OCI-LY7 (cell line): Measurements from ENCODE around the gene KIF6.
"Not testable (repeated sequence)": the region's sequence is repeated elsewhere in the genome, so short reads cannot be mapped to it uniquely, and the experiment has no call there.

Source experiments
- EZH2phosphoT487 ChIP-seq: fragments of 200-600 bp; sonication (generic); IDR thresholded peaks from 2 replicates; pipeline ENCODE4 v1.6.1; 2018; ENCODE audit warnings: low read depth, borderline replicate concordance, mild to moderate bottlenecking, mixed run types, antibody characterized with exemption, low read length, moderate library complexity, mixed read lengths
- TF ChIP-seq, protein P1 (sequence below): fragments of 200-600 bp; sonication (generic); conservative IDR thresholded peaks from 2 replicates; pipeline ENCODE4 v1.5.1; 2014; ENCODE audit warnings: mild to moderate bottlenecking, antibody characterized with exemption, low read length, moderate library complexity, mixed read lengths

DNA sequence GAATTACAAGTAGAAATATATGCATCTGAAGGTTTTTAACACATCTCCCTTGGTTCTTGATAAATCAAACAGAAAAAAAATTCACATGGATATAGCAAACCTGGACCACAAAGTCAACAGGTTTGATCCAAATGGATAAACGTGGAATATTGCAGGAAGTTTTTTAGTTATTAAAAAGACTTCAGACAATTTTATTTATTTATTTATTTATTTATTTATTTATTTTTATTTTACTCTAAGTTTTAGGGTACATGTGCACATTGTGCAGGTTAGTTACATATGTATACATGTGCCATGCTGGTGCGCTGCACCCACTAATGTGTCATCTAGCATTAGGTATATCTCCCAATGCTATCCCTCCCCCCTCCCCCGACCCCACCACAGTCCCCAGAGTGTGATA is 47.9 kb downstream of the KIF6 start:
- TF ChIP-seq EZH2phosphoT487 = not testable (repeated sequence)
- TF ChIP-seq, protein P1, sequence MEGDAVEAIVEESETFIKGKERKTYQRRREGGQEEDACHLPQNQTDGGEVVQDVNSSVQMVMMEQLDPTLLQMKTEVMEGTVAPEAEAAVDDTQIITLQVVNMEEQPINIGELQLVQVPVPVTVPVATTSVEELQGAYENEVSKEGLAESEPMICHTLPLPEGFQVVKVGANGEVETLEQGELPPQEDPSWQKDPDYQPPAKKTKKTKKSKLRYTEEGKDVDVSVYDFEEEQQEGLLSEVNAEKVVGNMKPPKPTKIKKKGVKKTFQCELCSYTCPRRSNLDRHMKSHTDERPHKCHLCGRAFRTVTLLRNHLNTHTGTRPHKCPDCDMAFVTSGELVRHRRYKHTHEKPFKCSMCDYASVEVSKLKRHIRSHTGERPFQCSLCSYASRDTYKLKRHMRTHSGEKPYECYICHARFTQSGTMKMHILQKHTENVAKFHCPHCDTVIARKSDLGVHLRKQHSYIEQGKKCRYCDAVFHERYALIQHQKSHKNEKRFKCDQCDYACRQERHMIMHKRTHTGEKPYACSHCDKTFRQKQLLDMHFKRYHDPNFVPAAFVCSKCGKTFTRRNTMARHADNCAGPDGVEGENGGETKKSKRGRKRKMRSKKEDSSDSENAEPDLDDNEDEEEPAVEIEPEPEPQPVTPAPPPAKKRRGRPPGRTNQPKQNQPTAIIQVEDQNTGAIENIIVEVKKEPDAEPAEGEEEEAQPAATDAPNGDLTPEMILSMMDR = not testable (repeated sequence)
